SK-N-SH treated with all-trans-retinoic acid at 6 μM for 48 hours (cell line): ENCODE results near the gene CFAP57.

ENCODE experiments used
- ATAC-seq: fragments of 200-7000 bp; cut with Tn5 transposase; 3 replicates; pipeline ENCODE4 v1.9.1; 2020; ENCODE audit warnings: mild to moderate bottlenecking, moderate library complexity
- ARNTL ChIP-seq: fragments of 450-650 bp; formaldehyde crosslinking; IDR thresholded peaks from 2 replicates; pipeline ENCODE4 v1.5.0; 2020; ENCODE audit warnings: low read depth, mild to moderate bottlenecking, moderate library complexity, borderline replicate concordance
- BACH2 ChIP-seq: fragments of 250-450 bp; sonication (Bioruptor Pico); IDR thresholded peaks from 2 replicates; pipeline ENCODE4 v1.9.0; 2021; ENCODE audit warnings: mild to moderate bottlenecking, borderline replicate concordance
- CREB5 ChIP-seq: fragments of 250-450 bp; sonication (Bioruptor Pico); IDR thresholded peaks from 2 replicates; pipeline ENCODE4 v1.5.1; 2020; ENCODE audit warnings: low read depth, mild to moderate bottlenecking, moderate library complexity
- CSDC2 ChIP-seq: fragments of 250-450 bp; sonication (Bioruptor Pico); IDR thresholded peaks from 2 replicates; pipeline ENCODE4 v1.5.0; 2020; ENCODE audit warnings: mild to moderate bottlenecking, moderate library complexity
- CSRNP3 ChIP-seq: fragments of 250-450 bp; sonication (Bioruptor Pico); IDR thresholded peaks from 2 replicates; pipeline ENCODE4 v1.5.1; 2021; ENCODE audit warnings: mild to moderate bottlenecking, moderate library complexity
- GLIS3 ChIP-seq: fragments of 250-450 bp; sonication (Bioruptor Pico); IDR thresholded peaks from 2 replicates; pipeline ENCODE4 v1.5.0; 2020; ENCODE audit warnings: mild to moderate bottlenecking, moderate library complexity
- RARB ChIP-seq: fragments of 250-450 bp; sonication (Bioruptor Pico); IDR thresholded peaks from 2 replicates; pipeline ENCODE4 v1.8.0; 2021; ENCODE audit warnings: mild to moderate bottlenecking, moderate library complexity
- SNAI2 ChIP-seq: fragments of 250-450 bp; sonication (Bioruptor Pico); IDR thresholded peaks from 2 replicates; pipeline ENCODE4 v1.5.0; 2020; ENCODE audit warnings: mild to moderate bottlenecking, moderate library complexity
- TOX ChIP-seq: fragments of 250-450 bp; sonication (Bioruptor Pico); IDR thresholded peaks from 2 replicates; pipeline ENCODE4 v1.8.0; 2021; ENCODE audit warnings: mild to moderate bottlenecking, moderate library complexity, borderline replicate concordance
- TSHZ2 ChIP-seq: fragments of 250-450 bp; sonication (Bioruptor Pico); IDR thresholded peaks from 2 replicates; pipeline ENCODE4 v1.5.0; 2020; ENCODE audit warnings: mild to moderate bottlenecking, moderate library complexity
- ZC3H10 ChIP-seq: fragments of 250-450 bp; sonication (Bioruptor Pico); IDR thresholded peaks from 2 replicates; pipeline ENCODE4 v1.5.1; 2021; ENCODE audit warnings: mild to moderate bottlenecking, moderate library complexity
- ZFP3 ChIP-seq: fragments of 250-450 bp; sonication (Bioruptor Pico); IDR thresholded peaks from 2 replicates; pipeline ENCODE4 v1.5.0; 2020; ENCODE audit warnings: mild to moderate bottlenecking, moderate library complexity
- ZFP30 ChIP-seq: fragments of 450-650 bp; formaldehyde crosslinking; IDR thresholded peaks from 2 replicates; pipeline ENCODE4 v1.5.0; 2022; ENCODE audit warnings: mild to moderate bottlenecking, moderate library complexity
- ZNF565 ChIP-seq: fragments of 450-650 bp; formaldehyde crosslinking; conservative IDR thresholded peaks from 2 replicates; pipeline ENCODE4 v1.5.0; 2020; ENCODE audit warnings: low read depth, mild to moderate bottlenecking, moderate library complexity
- ZNF70 ChIP-seq: fragments of 450-650 bp; formaldehyde crosslinking; IDR thresholded peaks from 2 replicates; pipeline ENCODE4 v1.5.0; 2020; ENCODE audit warnings: mild to moderate bottlenecking, moderate library complexity
- ZNF8 ChIP-seq: fragments of 450-650 bp; formaldehyde crosslinking; IDR thresholded peaks from 2 replicates; pipeline ENCODE4 v1.5.0; 2020; ENCODE audit warnings: mild to moderate bottlenecking, moderate library complexity
- TF ChIP-seq, protein P1 (sequence below): fragments of 250-450 bp; sonication (Bioruptor Pico); IDR thresholded peaks from 2 replicates; pipeline ENCODE4 v1.8.0; 2021; ENCODE audit warnings: low read depth, mild to moderate bottlenecking, moderate library complexity, borderline replicate concordance
- TF ChIP-seq, protein P2 (sequence below): fragments of 250-450 bp; sonication (Bioruptor Pico); IDR thresholded peaks from 2 replicates; pipeline ENCODE4 v1.8.0; 2020; ENCODE audit warnings: mild to moderate bottlenecking, moderate library complexity, borderline replicate concordance

The CFAP57 gene

DNA sequence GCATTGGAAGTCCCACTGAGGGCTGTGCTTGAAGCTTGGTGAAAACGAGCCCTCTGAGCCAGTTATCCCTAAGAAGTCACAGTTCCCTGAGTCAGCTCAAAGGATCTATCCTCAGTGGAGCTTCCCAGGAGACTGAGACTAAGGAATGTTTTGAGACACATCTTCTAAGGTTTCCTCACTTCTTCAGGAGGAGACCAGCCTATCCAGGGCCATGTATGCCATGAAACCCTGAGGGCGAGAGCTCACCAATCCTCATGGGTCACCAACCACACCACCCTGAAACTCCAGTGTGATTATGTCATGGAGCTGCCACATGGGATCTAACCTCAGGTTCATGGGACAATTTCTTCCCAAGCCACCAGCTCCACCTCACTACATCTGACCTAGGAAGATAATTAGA is 121.0 kb downstream of the CFAP57 start:
- TF ChIP-seq ZNF565 (CRISPR knock-in tag): no peak
- no peak for TF ChIP-seq ZFP30 (CRISPR knock-in tag)
- TF ChIP-seq, protein P1, sequence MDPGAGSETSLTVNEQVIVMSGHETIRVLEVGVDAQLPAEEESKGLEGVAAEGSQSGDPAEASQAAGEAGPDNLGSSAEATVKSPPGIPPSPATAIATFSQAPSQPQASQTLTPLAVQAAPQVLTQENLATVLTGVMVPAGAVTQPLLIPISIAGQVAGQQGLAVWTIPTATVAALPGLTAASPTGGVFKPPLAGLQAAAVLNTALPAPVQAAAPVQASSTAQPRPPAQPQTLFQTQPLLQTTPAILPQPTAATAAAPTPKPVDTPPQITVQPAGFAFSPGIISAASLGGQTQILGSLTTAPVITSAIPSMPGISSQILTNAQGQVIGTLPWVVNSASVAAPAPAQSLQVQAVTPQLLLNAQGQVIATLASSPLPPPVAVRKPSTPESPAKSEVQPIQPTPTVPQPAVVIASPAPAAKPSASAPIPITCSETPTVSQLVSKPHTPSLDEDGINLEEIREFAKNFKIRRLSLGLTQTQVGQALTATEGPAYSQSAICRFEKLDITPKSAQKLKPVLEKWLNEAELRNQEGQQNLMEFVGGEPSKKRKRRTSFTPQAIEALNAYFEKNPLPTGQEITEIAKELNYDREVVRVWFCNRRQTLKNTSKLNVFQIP (CRISPR knock-in tag): no peak
- TF ChIP-seq ZNF70: no peak
- no peak for TF ChIP-seq SNAI2
- no peak for TF ChIP-seq RARB (CRISPR knock-in tag)
- no peak for TF ChIP-seq TSHZ2
- no peak for ATAC-seq

GRCh38 chr1:43293896-43294760 is 122.0 kb downstream of the CFAP57 start:
- TF ChIP-seq TOX (CRISPR knock-in tag) (no peak), BACH2 (CRISPR knock-in tag) (no peak), ZFP3 (CRISPR knock-in tag) (no peak), ZC3H10 (CRISPR knock-in tag) (no peak), ZFP30 (CRISPR knock-in tag) (no peak), GLIS3 (CRISPR knock-in tag) (no peak), TSHZ2 (no peak), CSRNP3 (CRISPR knock-in tag) (no peak), CREB5 (CRISPR knock-in tag) (no peak)
- TF ChIP-seq, all 23 proteins: peak for 0
- ATAC-seq: peak; percentile 46; the same call in 2 of the 3 replicates

GRCh38 chr1:43294761-43295160 is 122.6 kb downstream of the CFAP57 start:
- no peak for ATAC-seq

More at GRCh38 chr1:43294761-43295160, 122.6 kb downstream of the CFAP57 start:
- TF ChIP-seq CSRNP3 (CRISPR knock-in tag) (no peak), ZC3H10 (CRISPR knock-in tag) (no peak), ARNTL (CRISPR knock-in tag) (no peak), BACH2 (CRISPR knock-in tag) (no peak), ZNF8 (CRISPR knock-in tag) (no peak), GLIS3 (CRISPR knock-in tag) (no peak), ZFP30 (CRISPR knock-in tag) (no peak), CREB5 (CRISPR knock-in tag) (no peak), CSDC2 (CRISPR knock-in tag) (no peak), ZFP3 (CRISPR knock-in tag) (no peak)
- TF ChIP-seq, protein P2, sequence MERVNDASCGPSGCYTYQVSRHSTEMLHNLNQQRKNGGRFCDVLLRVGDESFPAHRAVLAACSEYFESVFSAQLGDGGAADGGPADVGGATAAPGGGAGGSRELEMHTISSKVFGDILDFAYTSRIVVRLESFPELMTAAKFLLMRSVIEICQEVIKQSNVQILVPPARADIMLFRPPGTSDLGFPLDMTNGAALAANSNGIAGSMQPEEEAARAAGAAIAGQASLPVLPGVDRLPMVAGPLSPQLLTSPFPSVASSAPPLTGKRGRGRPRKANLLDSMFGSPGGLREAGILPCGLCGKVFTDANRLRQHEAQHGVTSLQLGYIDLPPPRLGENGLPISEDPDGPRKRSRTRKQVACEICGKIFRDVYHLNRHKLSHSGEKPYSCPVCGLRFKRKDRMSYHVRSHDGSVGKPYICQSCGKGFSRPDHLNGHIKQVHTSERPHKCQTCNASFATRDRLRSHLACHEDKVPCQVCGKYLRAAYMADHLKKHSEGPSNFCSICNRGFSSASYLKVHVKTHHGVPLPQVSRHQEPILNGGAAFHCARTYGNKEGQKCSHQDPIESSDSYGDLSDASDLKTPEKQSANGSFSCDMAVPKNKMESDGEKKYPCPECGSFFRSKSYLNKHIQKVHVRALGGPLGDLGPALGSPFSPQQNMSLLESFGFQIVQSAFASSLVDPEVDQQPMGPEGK (CRISPR knock-in tag): no peak
